AG09309 (cell line): ENCODE data around the gene RSPH1.

Experiments used
- DNase-seq: peaks from one replicate; pipeline ENCODE4 v3.0.0-alpha.2; 2010; ENCODE audit warnings: low read depth
- H3K4me3 ChIP-seq: 2 replicates; pipeline ENCODE4 v1.5.1; 2011; ENCODE audit warnings: mild to moderate bottlenecking, low read depth, low read length, moderate library complexity; ENCODE audit not compliant: control insufficient read depth
- TF ChIP-seq, protein P1 (sequence below): IDR thresholded peaks from 2 replicates; pipeline ENCODE4 v1.5.1; 2011; ENCODE audit warnings: mild to moderate bottlenecking, low read depth, low read length, inconsistent platforms; ENCODE audit not compliant: insufficient read depth, control insufficient read depth; ENCODE audit errors: missing control alignments

Gene RSPH1

DNA sequence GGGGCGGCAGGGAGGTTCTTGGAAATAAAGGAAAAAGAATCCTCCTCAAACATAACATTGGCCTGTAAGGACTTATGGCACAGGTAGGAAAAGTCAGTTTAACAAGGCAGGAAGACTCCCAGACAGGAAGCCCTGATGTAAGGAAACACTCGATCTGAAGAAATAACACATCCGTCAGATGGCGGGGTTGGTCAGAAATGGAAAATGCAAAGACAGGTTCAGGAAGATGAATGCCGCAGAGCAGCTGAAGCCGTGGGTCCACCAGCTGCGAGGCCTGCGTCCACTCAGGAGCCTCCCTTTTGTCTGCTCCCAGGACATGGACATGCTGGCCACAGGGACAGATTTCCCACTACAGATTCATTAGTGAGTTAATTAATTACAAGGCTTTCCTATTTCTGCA is 3.8 kb downstream of the RSPH1 start:
- no peak for DNase-seq
- TF ChIP-seq, protein P1, sequence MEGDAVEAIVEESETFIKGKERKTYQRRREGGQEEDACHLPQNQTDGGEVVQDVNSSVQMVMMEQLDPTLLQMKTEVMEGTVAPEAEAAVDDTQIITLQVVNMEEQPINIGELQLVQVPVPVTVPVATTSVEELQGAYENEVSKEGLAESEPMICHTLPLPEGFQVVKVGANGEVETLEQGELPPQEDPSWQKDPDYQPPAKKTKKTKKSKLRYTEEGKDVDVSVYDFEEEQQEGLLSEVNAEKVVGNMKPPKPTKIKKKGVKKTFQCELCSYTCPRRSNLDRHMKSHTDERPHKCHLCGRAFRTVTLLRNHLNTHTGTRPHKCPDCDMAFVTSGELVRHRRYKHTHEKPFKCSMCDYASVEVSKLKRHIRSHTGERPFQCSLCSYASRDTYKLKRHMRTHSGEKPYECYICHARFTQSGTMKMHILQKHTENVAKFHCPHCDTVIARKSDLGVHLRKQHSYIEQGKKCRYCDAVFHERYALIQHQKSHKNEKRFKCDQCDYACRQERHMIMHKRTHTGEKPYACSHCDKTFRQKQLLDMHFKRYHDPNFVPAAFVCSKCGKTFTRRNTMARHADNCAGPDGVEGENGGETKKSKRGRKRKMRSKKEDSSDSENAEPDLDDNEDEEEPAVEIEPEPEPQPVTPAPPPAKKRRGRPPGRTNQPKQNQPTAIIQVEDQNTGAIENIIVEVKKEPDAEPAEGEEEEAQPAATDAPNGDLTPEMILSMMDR: no peak
- H3K4me3 ChIP-seq: no peak overlapping the region

DNA sequence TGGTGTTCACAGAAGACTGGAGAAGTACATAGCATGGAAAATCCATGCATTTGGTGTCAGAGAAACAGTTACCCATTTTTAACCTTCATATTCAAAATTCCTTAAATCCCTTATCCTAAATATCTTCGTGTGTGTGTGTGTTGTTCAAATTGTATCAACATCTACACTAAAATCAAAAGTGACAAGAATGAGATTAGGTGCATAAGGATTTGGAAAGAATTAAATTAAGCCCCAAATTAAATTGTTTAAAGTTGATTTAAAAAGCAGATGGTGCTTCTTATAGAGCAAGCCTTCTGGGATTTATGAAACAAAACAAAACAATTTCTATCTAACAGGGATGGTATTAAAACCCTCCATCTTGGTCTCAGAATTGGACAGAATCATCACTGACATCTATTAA is 4.7 kb downstream of the RSPH1 start:
- TF ChIP-seq, protein P1: no peak
- no peak overlapping the region for H3K4me3 ChIP-seq
- DNase-seq: no peak

DNA sequence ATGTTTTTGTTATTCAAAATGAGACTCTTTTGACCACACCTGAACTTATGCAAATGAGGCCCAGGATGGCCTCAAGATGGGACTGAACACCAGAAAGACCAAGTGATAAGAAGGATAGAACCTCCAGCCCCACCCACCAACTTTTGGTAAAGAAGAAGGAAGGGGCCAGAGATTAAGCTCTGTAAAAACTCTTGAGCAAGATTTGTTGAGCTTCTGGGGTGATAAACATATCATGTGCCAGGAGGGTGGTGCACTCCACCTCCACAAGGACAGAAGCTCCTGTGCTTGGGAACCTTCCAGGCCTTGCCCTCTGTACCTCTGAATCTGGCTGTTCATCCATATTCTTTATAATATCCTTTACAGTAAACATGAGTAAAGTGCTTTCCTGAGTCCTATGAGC is 5.3 kb downstream of the RSPH1 start:
- TF ChIP-seq, protein P1: no peak
- DNase-seq: no peak

DNA sequence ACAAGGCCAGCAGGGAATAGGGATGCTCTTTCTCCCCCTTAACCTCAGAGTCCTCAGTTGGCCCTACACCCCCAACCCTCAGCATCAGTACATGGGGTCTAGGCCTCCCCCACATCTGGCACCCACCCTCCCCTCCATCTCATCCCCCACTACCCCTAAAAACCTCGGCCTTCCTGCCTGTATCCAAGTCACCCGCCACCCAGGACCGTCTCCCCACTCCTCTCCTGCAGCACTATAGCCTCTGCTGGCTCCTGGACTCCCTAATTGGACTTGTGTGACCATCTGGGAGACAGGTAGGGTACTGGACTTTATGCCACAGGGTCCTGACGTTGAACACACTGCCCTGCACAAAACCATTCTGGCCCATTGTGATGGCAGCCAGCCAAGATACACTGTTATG is 6.0 kb downstream of the RSPH1 start:
- DNase-seq: no peak
- no peak overlapping the region for H3K4me3 ChIP-seq
- TF ChIP-seq, protein P1: no peak

More for the DNA sequence above, 5.3 kb downstream of the RSPH1 start:
- H3K4me3 ChIP-seq: no peak overlapping the region

DNA sequence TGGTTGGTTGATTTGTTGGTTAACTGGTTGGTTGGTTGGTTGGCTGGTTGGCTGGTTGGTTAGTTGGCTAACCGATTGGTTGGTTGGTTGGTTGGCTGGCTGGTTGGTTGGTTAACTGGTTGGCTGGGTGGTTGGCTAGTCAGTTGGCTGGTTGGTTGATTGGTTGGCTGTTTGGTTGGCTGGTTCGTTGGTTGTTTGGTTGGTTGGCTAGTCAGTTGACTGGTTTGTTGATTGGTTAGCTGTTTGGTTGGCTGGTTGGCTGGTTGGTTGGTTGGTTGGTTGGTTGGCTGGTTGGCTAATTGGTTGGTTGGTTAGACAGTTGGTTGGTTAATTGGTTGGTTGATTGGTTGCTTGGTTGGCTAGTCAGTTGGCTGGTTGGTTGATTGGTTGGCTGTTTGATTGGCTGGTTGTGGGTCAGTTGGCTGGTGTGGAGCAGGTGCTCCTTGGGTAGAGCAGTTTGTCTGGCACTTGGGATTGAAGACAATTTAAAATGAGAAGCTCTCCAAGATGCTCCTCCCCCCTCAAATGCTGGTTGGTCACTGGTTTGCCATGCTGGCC is 6.9 kb downstream of the RSPH1 start:
- no peak overlapping the region for H3K4me3 ChIP-seq
- DNase-seq: no peak
- TF ChIP-seq, protein P1: no peak

DNA sequence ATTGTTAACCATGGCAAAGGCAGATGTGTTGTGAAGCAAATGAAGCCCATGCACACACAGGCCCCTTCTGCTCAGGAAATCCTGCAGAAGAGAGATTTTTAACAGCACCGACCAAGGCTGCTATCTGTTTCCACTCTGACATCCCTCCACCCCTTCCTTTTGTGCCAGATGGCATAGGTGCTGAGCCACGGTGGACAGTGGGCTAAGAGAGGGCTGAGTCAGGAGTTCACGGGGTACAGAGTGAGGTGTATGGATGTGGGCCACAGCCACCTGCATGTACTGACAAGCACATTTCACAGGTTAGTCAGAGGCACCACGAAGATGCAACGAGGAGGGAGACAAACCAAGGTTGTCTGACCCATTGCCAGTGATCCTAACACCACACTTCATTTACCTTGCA is 9.5 kb downstream of the RSPH1 start:
- no peak for DNase-seq
- no peak overlapping the region for H3K4me3 ChIP-seq
- TF ChIP-seq, protein P1: no peak

DNA sequence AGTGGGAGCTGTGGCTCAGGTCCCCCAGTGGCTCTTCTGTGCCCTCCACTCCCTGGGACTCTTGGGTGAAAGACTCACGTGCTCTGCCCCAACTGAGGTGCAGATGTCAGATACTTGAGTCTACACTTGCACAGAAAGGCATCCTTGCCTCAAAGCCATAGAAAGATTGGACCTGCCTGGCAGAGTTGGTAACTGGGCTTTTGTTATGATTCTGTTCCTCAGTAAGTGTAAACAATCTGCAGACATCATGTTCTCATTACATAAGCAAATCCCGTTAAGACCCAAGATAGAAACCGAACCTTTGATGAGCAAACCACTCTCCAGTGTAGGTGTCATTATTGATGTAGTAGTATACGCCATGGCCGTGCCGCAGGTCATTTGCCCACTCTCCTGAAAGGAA is 10.0 kb downstream of the RSPH1 start:
- no peak overlapping the region for H3K4me3 ChIP-seq
- DNase-seq: no peak
- TF ChIP-seq, protein P1: no peak
